RPMI8226 (cell line): Measurements from ENCODE around the gene SH3RF1.
"Not testable (repeated sequence)": the region's sequence is repeated elsewhere in the genome, so short reads cannot be mapped to it uniquely, and the experiment has no call there.

Source experiments
- DNase-seq: peaks from one replicate; pipeline ENCODE4 v3.0.0-alpha.2; 2015

SH3RF1 gene

DNA sequence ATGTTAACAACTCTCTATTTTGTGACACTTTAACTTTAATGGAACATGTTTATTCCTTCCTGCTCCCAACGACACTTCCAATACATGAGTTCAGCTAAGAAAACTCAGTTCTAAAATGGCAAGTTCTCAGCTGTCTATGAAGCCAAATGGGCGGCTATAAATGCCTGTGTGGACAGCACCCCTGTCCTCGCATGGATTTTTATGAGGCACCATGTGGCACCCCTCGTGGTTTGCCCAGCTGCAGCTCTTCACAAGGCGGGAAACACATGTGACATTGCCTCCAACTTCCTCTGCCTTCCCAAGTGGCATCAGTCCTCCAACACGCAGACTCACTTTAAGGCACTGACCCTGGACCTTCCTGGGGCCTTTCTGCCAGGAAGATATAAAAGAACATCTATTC is 48.0 kb downstream of the SH3RF1 start:
- DNase-seq = no peak

DNA sequence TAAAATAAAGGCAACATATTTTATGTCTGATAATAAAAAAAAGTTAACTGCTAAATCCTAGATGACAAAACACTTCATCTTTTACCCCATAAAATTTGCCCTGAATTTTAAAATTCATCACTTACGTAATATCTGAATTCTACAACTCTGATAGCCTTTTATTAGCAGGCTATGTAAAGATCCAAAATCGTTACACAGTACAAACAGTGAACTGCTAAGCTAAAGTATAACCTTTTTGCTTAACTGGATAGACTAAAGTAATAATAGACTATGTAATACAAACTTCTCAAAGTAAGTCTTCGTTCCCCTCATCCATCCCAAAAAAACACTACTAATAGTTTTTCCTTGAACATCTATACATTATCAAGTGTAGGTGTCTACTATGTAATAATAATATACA is 49.1 kb downstream of the SH3RF1 start:
- no peak for DNase-seq

DNA sequence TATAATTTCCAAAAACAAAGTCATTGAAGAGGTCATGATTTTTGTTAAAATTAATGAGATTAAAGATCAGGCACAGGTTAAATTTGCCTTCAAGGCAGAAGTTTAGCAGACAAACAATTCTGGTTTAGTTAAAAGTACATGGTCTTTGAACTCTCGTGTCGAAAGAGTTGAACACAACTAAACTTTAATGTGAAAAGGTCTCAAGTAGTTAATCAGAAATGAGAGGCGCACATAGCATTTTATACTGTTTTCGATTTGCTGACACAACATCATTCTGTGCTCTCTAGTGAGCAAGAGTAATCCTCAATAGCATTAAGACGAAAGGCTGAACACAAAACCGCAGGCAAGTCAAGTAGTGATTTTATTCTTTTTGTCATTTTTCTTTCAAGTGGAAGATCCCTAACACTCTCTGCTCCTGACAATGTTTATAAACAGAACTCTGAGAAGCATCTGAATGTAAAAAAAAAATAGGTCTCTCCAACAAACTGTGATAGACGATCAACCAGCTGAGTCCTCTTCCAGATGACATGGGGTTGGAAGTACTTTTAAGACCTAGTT is 49.8 kb downstream of the SH3RF1 start:
- no peak for DNase-seq

DNA sequence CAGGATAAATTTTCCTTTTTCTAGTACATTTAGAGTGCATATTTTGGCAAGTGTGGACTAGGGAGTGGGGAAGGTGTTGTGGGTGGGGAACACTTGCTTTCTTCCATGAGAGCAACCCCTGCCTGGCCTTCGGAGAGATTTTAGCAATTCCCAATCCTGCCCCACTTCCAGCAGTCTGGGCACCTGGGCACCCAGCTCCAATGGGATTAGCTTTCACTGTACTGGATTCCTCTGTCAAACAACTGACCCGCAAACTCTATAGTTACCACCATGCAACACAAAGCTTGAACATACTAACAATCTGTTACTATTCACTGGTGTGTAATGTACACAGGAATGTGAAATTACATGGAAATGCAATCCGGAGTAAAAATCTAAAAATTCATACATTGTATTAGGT is 50.3 kb downstream of the SH3RF1 start:
- DNase-seq = no peak

DNA sequence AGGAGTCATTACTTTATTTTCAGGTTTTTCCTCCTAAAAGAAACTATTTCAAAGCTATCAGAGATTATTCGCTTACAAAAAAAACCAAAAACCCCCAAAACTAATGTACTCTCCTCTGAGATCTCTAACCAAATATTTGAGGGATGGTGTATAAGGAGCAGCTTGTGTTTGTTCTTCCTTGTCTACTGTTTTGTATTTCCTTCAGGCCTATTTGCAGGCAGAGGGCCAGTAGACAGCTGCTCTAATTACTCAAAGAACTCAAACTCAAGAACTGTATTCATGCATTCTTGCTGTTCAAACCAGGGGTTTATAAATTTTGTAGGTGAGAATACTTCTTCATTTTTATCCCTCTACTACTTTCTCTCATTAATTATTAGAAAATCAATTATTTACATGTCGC is 51.3 kb downstream of the SH3RF1 start:
- no peak for DNase-seq

DNA sequence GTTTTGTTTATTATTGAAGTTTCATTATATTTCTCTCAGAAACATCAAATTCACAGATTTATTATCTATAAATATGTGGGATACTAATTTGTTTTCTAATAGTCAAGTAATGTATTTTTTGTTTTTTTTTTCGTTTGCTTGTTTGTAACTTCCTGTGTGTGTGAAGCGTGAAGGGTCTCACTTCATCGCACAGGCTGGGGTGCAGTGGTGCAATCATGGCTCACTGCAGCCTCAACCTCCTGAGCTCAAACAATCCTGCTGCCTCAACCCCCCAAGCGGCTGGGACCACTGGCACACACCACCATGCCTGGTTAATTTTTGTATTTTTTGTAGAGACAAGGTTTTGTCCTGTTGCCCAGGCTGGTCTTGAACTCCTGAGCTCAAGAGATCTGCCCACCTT is 55.1 kb downstream of the SH3RF1 start:
- no peak for DNase-seq

DNA sequence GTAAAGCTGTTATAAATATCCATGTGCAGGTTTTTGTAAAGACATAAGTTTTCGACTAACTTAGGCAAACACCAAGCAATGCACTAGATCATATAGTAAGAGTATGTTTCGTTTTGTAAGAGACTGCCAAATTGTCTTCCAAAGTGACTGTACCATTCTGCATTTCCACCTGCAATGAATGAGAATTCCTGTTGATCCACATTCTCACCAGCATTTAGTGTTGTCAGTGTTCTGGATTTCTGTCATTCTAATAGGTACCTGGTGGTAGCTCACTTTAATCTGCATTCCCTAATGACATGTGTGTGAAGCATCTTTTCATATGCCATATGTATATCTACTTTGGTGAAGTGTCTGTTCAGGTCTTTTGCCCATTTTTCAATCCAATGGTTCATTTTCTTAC is 57.8 kb downstream of the SH3RF1 start:
- DNase-seq = no peak

DNA sequence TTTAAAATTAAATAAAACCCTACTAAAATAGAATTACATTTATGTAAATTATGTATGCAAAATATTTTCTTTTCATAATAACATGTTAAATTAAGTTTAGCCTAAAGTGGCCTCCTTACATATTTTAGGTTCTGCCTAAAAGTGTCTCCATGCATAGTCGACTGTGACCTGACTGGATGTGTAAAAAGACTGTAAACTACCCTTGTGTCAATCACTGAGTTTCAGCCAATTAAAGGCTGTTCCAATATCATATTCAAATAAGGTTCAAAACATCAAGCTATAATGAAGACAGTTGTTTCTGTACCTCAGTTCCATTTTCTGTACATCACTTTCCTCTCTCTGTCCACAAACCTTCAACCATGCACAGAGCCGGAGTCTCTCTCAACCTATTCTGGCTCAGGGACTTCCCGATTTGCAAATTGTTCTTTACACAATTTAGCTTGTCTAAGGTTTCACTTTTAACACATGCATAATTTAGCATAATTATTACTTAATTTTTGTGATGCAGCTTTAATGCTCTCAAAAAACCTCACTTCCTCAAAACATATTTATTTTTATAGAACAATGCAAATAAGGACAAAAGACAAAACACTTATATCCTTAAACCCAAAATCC is 60.1 kb downstream of the SH3RF1 start:
- no peak for DNase-seq

DNA sequence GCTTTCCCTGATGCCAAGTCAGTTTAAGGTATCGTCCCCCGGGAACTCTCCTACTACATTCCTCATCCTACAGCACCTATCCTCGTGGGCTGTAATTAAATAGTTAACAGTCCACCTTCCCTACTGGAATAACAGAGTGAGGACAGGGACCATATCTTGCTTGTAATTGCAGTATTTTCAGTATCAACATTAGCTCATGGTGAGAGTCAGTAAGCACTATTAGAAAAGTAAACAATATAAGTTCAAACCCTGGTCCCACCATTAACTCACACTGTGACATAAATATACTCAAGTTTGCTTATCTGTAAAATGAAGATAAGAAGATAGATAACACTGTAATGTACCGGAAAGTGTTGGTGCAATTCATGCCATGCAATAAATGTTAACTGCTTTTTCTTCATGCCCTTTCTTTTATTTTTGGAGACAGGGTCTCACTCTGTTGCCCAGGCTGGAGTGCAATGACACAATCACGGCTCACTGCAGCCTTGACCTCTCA is 61.3 kb downstream of the SH3RF1 start:
- no peak for DNase-seq

DNA sequence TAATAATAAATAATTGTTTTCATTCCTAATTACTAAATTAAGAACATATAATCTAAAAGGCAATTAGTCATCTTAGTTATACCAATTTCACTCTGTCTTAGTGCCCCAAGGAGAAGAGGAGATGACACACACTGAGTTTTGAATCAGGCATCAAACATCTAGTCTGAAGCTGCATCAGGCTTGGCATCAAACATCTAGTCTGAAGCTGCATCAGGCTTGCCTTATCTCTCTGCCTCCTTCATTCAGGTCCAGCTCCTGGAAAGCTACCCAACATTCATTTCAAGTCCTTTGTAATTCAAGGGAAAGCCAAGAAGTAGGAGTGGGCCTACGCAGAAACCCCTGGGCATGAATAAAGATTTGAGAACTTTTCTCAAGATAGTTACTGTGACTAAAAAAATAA is 62.2 kb downstream of the SH3RF1 start:
- no peak for DNase-seq

DNA sequence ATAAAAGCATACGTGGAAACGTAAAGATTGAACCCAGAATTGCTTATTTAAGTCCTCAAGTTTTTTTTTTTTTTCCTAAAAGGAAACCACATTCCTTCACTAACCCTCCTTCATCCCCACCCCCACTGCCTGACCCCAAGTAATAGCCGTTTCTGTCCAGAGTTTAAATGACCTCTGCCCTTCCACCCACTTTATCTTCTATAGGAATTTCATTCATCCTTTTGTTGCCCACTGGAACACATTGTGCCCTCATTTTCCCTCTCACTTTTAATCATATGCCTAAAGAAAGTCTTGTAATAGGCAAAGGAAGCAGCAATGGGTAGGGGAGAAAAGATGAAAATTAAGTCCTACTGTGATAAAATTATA is 62.7 kb downstream of the SH3RF1 start:
- no peak for DNase-seq

DNA sequence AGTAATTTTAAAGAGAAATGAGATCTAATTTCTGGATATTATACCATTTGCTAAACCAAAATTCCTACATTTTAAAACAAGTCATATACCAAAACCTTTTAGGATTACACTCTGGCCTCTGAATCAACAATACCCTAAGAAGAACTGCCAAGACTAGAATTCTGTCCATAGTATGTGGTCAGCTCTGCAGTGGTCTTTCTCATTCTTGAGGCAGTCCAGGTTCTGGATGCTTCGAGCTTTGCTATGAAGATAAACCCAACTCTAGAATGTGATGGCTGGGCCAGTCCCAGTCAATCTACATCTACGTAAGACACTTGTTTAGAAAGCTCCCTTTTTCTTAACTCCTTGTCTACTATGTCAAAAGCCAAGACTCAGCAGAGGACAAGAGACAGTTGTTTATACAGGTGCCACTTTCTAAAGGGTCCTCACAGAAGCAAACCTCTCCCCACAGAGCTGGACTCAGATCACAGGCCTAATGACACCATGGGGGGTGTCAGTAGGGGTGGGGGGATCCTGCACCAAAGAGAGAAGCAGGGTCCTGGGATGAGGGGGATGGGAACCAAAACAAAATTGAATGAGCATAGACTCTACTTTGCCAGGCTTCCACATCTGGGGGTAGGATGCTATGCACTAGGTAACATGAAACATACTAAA is 63.2 kb downstream of the SH3RF1 start:
- DNase-seq = no peak

DNA sequence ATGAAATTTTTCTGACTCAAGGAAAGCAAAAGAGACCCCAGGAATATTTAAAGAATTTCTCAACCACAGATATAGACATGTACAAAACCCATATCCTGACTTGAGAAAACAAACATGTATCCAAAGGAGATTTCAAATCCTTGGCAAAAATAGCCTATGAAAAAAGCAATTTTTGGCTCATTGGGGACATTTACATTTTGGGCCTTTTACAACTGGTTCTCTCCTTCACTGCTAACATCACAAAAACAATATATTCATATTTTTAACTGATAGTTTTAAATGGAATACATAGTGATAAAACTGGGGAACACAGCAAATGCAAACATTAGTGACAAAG is 65.0 kb downstream of the SH3RF1 start:
- DNase-seq = no peak

DNA sequence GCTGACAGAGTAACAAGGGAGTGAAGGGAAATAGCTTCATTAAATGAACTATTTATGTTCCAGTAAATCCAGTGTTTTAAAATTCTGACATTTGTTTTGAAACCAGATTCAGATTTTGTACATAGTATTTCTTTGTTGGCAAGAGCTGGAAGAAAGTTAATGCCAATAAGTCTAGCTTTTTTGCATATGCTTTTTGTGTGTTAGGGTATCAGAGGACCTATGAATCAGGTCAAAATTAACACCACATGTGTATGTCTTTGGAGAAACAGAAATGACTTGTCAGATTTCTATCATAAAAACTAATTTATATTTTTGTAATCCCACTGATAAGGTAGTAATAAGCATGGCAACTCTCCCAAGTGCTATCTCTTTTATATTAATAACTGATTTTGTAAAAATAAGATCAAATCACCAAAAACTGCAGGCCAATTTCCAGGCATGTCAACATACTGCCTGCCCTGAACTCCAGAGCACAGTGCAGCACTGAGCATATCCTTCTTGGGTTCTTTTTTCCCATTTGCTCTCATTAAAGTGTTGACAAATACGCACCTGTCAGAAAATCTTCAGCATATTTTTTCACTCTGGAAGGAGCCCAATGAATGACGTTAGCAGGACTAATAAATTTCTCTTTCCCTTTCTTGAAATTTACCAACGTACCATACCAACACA is 65.5 kb downstream of the SH3RF1 start:
- no peak for DNase-seq

DNA sequence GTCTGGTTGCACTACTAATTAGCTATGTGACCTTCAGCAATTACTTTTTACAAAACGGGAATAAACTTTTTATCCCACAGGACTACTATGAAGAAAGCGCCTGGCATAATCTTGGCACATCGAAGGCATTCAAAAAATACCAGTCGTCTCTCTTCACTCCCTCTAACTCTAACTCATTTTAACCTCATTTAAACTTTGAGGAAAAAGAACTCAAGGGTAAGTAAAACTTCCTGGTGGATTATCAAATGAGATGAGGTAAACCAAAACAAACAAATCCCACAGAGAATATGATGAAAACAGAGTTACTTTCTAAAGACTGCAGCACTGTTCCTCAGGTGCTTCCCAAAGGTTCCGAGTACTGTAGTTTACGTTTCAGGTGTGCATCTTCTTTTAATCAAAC is 66.9 kb downstream of the SH3RF1 start:
- DNase-seq = no peak

DNA sequence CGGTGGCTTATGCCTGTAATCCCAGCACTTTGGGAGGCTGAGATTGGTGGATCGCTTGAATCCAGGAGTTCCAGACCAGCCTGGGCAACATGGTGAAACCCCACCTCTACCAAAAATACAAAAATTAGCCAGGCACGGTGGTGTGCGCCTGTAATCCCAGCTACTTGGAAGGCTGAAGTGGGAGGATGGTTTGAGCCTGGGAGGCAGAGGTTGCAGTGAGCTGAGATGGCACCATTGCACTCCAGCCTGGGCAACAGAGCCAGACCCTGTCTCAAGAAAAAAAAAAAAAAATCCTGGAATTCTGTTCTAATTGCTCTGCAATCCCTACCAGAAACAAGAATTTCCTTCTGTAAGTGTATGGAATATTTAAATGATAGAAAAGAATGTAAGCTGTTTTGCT is 67.5 kb downstream of the SH3RF1 start:
- not testable (repeated sequence) for DNase-seq

DNA sequence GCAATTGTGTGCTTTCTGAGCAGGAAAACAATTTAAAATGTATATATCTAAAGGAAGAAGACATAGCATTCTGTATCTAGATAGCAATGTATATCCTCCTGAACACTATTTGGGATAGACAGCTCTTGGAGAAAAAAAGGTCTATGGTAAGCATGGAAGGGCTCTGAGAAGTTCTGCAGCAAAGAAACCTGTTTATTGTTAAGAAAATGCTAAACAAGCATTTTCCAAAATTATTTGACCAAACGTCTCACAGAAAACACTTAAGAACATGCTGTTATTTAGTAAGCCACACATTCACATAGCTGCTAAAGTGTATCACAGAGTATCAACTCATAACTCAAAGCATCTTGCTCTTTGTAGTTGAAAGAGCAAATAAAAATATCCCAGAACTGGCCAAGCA is 67.9 kb downstream of the SH3RF1 start:
- no peak for DNase-seq

DNA sequence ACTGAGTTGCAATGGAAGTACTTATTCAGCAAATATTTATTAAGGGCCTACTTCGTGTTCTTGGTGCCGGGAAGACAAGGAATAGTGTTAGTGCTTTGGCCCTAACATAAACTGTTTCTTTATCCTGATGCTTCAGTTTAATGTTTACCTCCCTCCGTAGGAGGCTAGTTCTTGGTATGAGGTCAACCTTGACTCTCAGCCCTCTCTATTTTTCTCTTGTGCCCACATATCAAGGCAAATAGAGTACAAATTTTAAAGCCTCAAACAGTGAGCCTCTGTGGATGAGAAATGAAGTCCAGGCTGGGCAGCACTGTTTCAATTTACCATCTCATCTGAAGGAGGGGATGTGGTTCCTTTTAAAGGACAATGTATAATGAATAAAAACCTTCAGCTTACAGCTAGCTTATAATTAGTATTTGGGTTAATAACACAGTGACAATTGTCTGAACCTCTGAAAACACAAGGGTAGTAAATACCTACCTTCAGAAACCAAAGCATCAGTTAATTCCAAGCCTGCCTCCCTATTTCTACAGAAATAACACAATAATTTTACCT is 68.5 kb downstream of the SH3RF1 start:
- DNase-seq = no peak

DNA sequence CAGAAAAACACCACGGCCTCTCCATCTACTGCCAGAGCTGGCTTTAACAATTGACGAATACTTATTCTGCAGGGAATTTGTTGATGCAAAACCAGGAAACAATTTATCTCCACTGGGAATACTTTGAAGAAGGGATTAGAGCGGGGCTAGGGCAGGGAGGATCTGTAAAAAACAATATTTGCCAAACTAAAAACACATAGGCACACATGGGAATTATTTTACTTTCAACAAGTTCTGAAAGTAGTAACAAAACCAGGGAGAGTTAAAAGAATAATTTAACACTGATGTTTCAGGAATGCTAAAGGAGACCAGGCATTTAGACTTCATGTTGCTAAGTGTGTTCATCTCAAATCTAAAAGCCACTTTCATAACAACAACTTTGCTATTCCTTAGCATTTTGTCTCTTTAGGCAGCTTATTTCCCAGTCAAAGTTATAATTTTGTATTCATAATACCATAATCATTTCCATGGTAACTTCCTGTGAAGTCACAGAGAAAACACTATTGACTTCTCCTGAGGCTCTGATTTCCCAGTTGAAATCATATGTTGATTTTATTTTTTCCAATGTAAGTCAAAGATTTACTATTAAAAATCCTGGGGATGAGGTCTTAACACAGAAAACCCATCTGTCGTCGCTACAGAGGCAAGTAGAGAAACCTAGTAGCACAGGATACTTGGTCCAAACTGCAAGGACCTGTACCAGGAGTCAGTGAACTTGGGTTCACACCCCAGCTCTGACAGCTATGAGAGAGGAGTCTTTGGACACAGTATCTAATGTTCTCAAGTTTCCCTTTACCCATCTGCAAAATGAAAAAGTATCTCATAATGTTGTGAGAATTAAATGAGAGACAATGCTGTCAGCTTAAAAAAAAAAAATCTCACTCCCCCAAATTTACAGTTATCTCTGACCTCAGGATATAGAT is 69.3 kb downstream of the SH3RF1 start:
- no peak for DNase-seq

DNA sequence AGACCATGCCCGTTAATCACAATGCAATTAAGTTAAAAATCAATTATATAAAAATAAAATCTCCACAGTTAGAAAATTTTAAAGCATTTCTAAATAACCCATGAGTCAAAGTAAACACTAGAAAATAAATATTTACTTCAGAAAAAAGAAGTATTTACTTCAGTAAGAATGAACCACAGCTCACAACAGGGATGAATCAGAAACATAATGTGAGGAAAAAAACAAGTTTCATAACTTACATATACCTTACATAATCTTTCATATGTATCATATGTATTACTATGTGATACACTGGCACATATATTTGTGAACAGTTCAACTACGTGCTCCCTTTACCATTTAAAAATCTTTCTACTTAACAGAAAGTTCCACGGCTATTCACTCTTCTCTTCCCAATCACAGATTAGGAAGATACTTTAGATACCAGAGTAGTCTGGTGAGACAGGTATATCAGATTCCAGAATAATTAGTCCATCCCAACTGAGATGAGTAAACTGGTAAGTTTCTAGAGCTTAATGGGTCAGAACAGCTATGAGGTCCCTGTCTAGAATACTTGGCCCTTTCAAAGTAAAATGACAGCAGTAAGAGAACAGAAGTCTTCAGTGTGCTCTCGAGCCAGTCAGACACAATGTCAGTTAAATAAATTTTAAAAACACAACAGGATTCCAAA is 70.3 kb downstream of the SH3RF1 start:
- no peak for DNase-seq

DNA sequence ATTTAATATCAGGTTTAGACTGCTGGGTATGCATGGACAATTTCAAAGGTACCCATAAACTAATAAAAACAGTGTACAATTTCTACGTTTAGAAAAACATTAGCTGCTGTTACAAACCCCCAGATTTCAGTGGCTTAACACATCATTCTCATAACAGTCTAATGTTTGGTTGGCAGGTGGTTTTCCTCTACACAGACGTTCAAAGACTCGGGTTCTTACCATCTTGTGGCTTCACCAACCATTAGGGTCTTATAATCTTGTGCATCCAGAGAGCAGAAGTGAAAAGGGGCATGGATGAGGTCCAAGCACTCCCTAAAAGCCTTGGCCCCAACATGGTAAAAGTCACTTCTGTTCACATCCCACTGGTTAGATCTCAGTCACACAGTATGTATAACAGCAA is 71.6 kb downstream of the SH3RF1 start:
- no peak for DNase-seq

DNA sequence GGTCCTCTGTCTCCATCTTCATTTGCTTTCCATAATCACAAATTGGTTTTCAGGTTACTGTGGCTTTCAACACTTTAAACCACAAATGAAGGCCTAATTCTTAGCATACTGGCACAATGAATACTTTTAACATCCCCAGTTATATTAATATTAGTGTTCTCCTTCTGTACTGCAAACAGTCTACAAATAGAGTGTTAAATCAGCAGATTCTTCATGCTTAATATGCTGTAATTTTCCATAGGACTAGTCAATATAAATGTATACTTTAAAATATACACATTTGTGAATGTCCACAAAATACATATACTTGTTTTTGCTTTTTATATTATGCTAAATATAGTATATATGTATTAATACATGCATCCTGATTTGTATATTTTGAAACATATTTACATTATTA is 72.6 kb downstream of the SH3RF1 start:
- DNase-seq = no peak
